Measurements from ENCODE around the gene PPP1R3C. TPM values are rescaled to one million over a fixed set of nuclear protein-coding genes. Genes with fewer than 3 reads are reported as not detected.

PPP1R3C gene
- total RNA-seq, 8 experiments from 2014 or later, result 5.3 to 41.6 (median 18.4) TPM

- Histone ChIP-seq H3K4me1 (replicated peaks in 1 of 2) (peaks cover 13 to 15% of the 10 kb centered on the region in 2 donors), H3K4me3 (no peak overlapping the region), H3K27ac (no peak overlapping the region)
- no peak for ATAC-seq (replicated peaks in 6 of 8)
- in situ Hi-C loops (cut with MboI; ENCODE audit: low pct_unique_long_range_greater_than_20kb in 2 of 9, low sequenced_read_pairs in 9 of 9, unreplicated experiment in 9 of 9), result no loop called here
Measured at GRCh38 chr10:91605968-91606367, 26.9 kb downstream of the PPP1R3C start.

- H3K27ac ChIP-seq, result no peak overlapping the region
- peak in 1 of 8 experiments; percentile 41 for ATAC-seq (replicated peaks in 6 of 8)
- WGBS, 10 experiments, result 50 to 90% (median 78%) methylated on average over 2 to 3 of the region's 3 CpGs; no CpG with 5 or more reads in 1 of the 10 experiments
Measured at GRCh38 chr10:91604553-91605534, 28.0 kb downstream of the PPP1R3C start.

GRCh38 chr10:91603931-91604331 is 28.9 kb downstream of the PPP1R3C start:
- no peak overlapping the region for H3K27ac ChIP-seq

More at GRCh38 chr10:91604553-91605534, 28.0 kb downstream of the PPP1R3C start:
- in situ Hi-C loops (cut with MboI; ENCODE audit: low pct_unique_long_range_greater_than_20kb in 2 of 9, low sequenced_read_pairs in 9 of 9, unreplicated experiment in 9 of 9), result no loop called here
- Histone ChIP-seq H3K4me3 (no peak overlapping the region), H3K4me1 (replicated peaks in 1 of 2) (peaks cover 13 to 15% of the 10 kb centered on the region in 2 donors)

GRCh38 chr10:91602868-91603568 is 29.9 kb downstream of the PPP1R3C start:
- Histone ChIP-seq H3K4me3 (no peak overlapping the region), H3K4me1 (replicated peaks in 1 of 2) (peaks cover under 1% of the 10 kb centered on the region in 2 donors), H3K27ac (no peak overlapping the region)
- peak in 3 of 8 experiments; percentile 31 to 43 (median 40) for ATAC-seq (replicated peaks in 6 of 8)
- 80 to 100% (median 94%) methylated on average over 1 to 4 of the region's 4 CpGs; no CpG with 5 or more reads in 2 of the 10 experiments for WGBS, 10 experiments
- in situ Hi-C loops (cut with MboI; ENCODE audit: low pct_unique_long_range_greater_than_20kb in 2 of 9, low sequenced_read_pairs in 9 of 9, unreplicated experiment in 9 of 9), result no loop called here

More at GRCh38 chr10:91603931-91604331, 28.9 kb downstream of the PPP1R3C start:
- in situ Hi-C loops (cut with MboI; ENCODE audit: low pct_unique_long_range_greater_than_20kb in 2 of 9, low sequenced_read_pairs in 9 of 9, unreplicated experiment in 9 of 9), result no loop called here
- 20 to 80% (median 56%) methylated on average over 1 to 5 of the region's 5 CpGs; no CpG with 5 or more reads in 2 of the 10 experiments for WGBS, 10 experiments
- no peak for ATAC-seq (replicated peaks in 6 of 8)
- Histone ChIP-seq H3K4me3 (no peak overlapping the region), H3K4me1 (replicated peaks in 1 of 2) (peaks cover 9 to 10% of the 10 kb centered on the region in 2 donors)

GRCh38 chr10:91602449-91602848 is 30.4 kb downstream of the PPP1R3C start:
- no peak overlapping the region for H3K27ac ChIP-seq
- WGBS, 10 experiments, result 80 to 100% (median 94%) methylated on average over 1 to 3 of the region's 3 CpGs; no CpG with 5 or more reads in 4 of the 10 experiments
- no peak for ATAC-seq (replicated peaks in 6 of 8)
- in situ Hi-C loops (cut with MboI; ENCODE audit: low pct_unique_long_range_greater_than_20kb in 2 of 9, low sequenced_read_pairs in 9 of 9, unreplicated experiment in 9 of 9), result no loop called here
- peaks cover 5 to 6% of the 10 kb centered on the region in 2 donors for H3K4me1 ChIP-seq (replicated peaks in 1 of 2)
- no peak overlapping the region for H3K4me3 ChIP-seq

GRCh38 chr10:91601212-91601611 is 31.7 kb downstream of the PPP1R3C start:
- Histone ChIP-seq H3K4me1 (replicated peaks in 1 of 2) (peaks cover 5 to 13% of the 10 kb centered on the region in 2 donors), H3K27ac (no peak overlapping the region), H3K4me3 (no peak overlapping the region)
- no peak for ATAC-seq (replicated peaks in 6 of 8)
- WGBS, 10 experiments, result 54 to 100% (median 88%) methylated on average over 1 to 3 of the region's 4 CpGs; no CpG with 5 or more reads in 6 of the 10 experiments
- in situ Hi-C loops (cut with MboI; ENCODE audit: low pct_unique_long_range_greater_than_20kb in 2 of 9, low sequenced_read_pairs in 9 of 9, unreplicated experiment in 9 of 9), result no loop called here

GRCh38 chr10:91598211-91598977 is 34.5 kb downstream of the PPP1R3C start:
- peak in 6 of 8 experiments; percentile 17 to 89 (median 61) for ATAC-seq (replicated peaks in 6 of 8)

GRCh38 chr10:91597197-91597881 is 35.5 kb downstream of the PPP1R3C start:
- ATAC-seq (replicated peaks in 6 of 8), result peak; percentile 4 to 98 (median 70)
- Histone ChIP-seq H3K4me1 (replicated peaks in 1 of 2) (peaks cover 5 to 13% of the 10 kb centered on the region in 2 donors), H3K27ac (peak overlapping the region in 1 of 2 donors; percentile 55), H3K4me3 (no peak overlapping the region)
- in situ Hi-C loops (cut with MboI; ENCODE audit: low pct_unique_long_range_greater_than_20kb in 2 of 9, low sequenced_read_pairs in 9 of 9, unreplicated experiment in 9 of 9), result no loop called here
- 20 to 100% (median 36%) methylated on average over 1 to 7 of the region's 7 CpGs; no CpG with 5 or more reads in 1 of the 10 experiments for WGBS, 10 experiments

More at GRCh38 chr10:91598211-91598977, 34.5 kb downstream of the PPP1R3C start:
- no peak overlapping the region for H3K27ac ChIP-seq
- 0 to 96% (median 78%) methylated on average over 1 to 6 of the region's 6 CpGs; no CpG with 5 or more reads in 1 of the 10 experiments for WGBS, 10 experiments
- in situ Hi-C loops (cut with MboI; ENCODE audit: low pct_unique_long_range_greater_than_20kb in 2 of 9, low sequenced_read_pairs in 9 of 9, unreplicated experiment in 9 of 9), result no loop called here
- peaks cover 5 to 13% of the 10 kb centered on the region in 2 donors for H3K4me1 ChIP-seq (replicated peaks in 1 of 2)
- H3K4me3 ChIP-seq, result no peak overlapping the region

GRCh38 chr10:91596825-91597196 is 36.1 kb downstream of the PPP1R3C start:
- Histone ChIP-seq H3K4me1 (replicated peaks in 1 of 2) (peaks cover 7 to 15% of the 10 kb centered on the region in 2 donors), H3K27ac (no peak overlapping the region), H3K4me3 (no peak overlapping the region)
- in situ Hi-C loops (cut with MboI; ENCODE audit: low pct_unique_long_range_greater_than_20kb in 2 of 9, low sequenced_read_pairs in 9 of 9, unreplicated experiment in 9 of 9), result no loop called here
- peak in 4 of 8 experiments; percentile 16 to 54 (median 50) for ATAC-seq (replicated peaks in 6 of 8)
- 0 to 100% (median 71%) methylated on average over 1 of the region's 1 CpG; no CpG with 5 or more reads in 1 of the 10 experiments for WGBS, 10 experiments

- 83 to 100% (median 100%) methylated on average over 1 to 2 of the region's 2 CpGs; no CpG with 5 or more reads in 5 of the 10 experiments for WGBS, 10 experiments
- in situ Hi-C loops (cut with MboI; ENCODE audit: low pct_unique_long_range_greater_than_20kb in 2 of 9, low sequenced_read_pairs in 9 of 9, unreplicated experiment in 9 of 9), result no loop called here
- H3K4me1 ChIP-seq (replicated peaks in 1 of 2), result peaks cover 21 to 41% of the 10 kb centered on the region in 2 donors
- no peak overlapping the region for H3K27ac ChIP-seq
- no peak for ATAC-seq (replicated peaks in 6 of 8)
- no peak overlapping the region for H3K4me3 ChIP-seq
Measured at GRCh38 chr10:91593834-91594233, 39.0 kb downstream of the PPP1R3C start.

- peaks cover 26 to 46% of the 10 kb centered on the region in 2 donors for H3K4me1 ChIP-seq (replicated peaks in 1 of 2)
- no peak overlapping the region for H3K27ac ChIP-seq
- no peak overlapping the region for H3K4me3 ChIP-seq
- in situ Hi-C loops (cut with MboI; ENCODE audit: low pct_unique_long_range_greater_than_20kb in 2 of 9, low sequenced_read_pairs in 9 of 9, unreplicated experiment in 9 of 9), result no loop called here
- WGBS, 10 experiments, result 78 to 100% (median 95%) methylated on average over 1 to 7 of the region's 8 CpGs
- no peak for ATAC-seq (replicated peaks in 6 of 8)
Measured at GRCh38 chr10:91593366-91593765, 39.5 kb downstream of the PPP1R3C start.

Data from motor neuron (in vitro differentiated cells).